Activated naive CD4-positive, alpha-beta T cell (primary cell): ENCODE data around the gene TRAF7.
A peak's percentile ranks its signal among the peaks of the same experiment; 100 is the strongest.

ENCODE experiments used
- DNase-seq, 4 experiments: peaks; one replicate each; lab custom pipeline; 2025; lab: John Stamatoyannopoulos, UW

Gene TRAF7

GRCh38 chr16:2147981-2148671, 7.5 kb upstream of the TRAF7 start, which contains the start of gene RAB26:
Gene RAB26, plus strand, starts transcription at chr16:2148625. Its CDS starts 159 bp downstream, at chr16:2148784.
- peak in 1 of 4 experiments; percentile 52 for DNase-seq

GRCh38 chr16:2148714-2149629, 6.6 kb upstream of the TRAF7 start:
- DNase-seq, result peak in 1 of 4 experiments; percentile 7

GRCh38 chr16:2149630-2150417, 5.8 kb upstream of the TRAF7 start:
- DNase-seq, result no peak

- DNase-seq, result no peak
Observed at GRCh38 chr16:2150418-2151187, 5.0 kb upstream of the TRAF7 start.

- no peak for DNase-seq
Observed at GRCh38 chr16:2151188-2152091, 4.1 kb upstream of the TRAF7 start.

GRCh38 chr16:2152695-2153506, 2.7 kb upstream of the TRAF7 start:
- no peak for DNase-seq

- DNase-seq, result peak in 1 of 4 experiments; percentile 40
Observed at GRCh38 chr16:2154533-2155090, 970 bp upstream of the TRAF7 start.

- peak in 1 of 4 experiments; percentile 16 for DNase-seq
Observed at GRCh38 chr16:2155977-2156848, 631 bp downstream of the TRAF7 start.

- DNase-seq, result no peak
Observed at GRCh38 chr16:2156849-2157224, 1.3 kb downstream of the TRAF7 start.

GRCh38 chr16:2157480-2158261, 2.1 kb downstream of the TRAF7 start:
- DNase-seq, result no peak

- DNase-seq, result no peak
Observed at GRCh38 chr16:2158262-2158638, 2.7 kb downstream of the TRAF7 start.

GRCh38 chr16:2159175-2159838, 3.7 kb downstream of the TRAF7 start:
- DNase-seq, result no peak

GRCh38 chr16:2160915-2161551, 5.5 kb downstream of the TRAF7 start:
- no peak for DNase-seq

GRCh38 chr16:2161911-2162310, 6.3 kb downstream of the TRAF7 start:
- DNase-seq, result no peak

- no peak for DNase-seq
Observed at GRCh38 chr16:2162676-2163118, 7.1 kb downstream of the TRAF7 start.

GRCh38 chr16:2163211-2163881, 7.8 kb downstream of the TRAF7 start:
- DNase-seq, result no peak
